Skin epidermis (tissue), 12 donors: Measurements from ENCODE around the gene WNT7B.

Experiments used
- H3K27ac ChIP-seq, 21 experiments: fragments of 200-600 bp; sonication (generic) in 11 of 21; one replicate each; pipeline ENCODE4 v1.5.0; 2020; ENCODE audit warnings: mild to moderate bottlenecking in 3 of 21, inconsistent platforms in 2 of 21, moderate library complexity in 2 of 21
- H3K4me3 ChIP-seq, 7 experiments: fragments of 200-600 bp; sonication (generic) in 2 of 7; one replicate each; pipeline ENCODE4 v1.5.0; 2020; ENCODE audit warnings: inconsistent platforms in 2 of 7, mild to moderate bottlenecking in 2 of 7, moderate library complexity in 1 of 7

The WNT7B gene

DNA sequence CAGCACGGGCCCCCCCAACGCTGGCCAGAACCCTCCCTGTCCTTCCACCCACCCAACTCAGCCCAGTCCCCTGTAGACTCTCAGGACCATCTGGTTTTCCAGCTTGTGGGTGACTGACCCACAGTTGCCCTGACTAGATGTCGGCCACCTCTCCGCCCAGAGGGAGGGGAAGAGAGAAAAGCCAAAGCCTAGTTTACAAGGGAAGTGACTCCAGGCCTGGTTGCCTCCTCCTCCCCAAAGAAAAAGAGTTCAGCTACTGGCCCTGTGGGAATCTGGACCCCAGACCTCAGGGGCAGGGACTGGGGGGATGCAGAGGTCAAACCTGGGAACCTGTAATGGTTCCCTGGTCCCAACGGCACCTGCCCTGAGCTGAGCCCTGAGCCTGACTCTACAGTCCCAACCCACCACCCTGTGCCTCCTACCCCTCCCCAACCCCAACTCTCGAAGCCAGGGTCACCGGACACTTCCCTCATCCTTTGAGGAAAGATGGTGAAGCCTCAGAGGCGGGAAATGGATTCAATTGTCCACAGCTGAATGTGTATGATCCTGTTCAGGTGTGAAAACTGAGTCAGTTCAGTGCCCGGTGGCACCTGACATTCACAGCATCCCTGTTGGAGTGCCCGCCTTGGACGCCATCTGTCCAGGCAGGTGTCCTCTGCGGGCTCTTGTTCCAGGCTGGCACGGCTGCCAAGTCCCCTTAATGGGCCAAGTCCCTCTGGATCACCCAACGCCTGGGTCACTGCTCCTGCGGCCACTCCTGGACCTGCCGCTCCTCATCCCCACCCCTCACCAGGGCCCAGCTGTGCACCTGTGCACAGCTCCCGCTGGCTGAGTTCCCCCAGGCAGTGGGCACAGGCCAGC lies 21.0 kb upstream of the WNT7B start:
- Histone ChIP-seq H3K4me3 (no peak overlapping the region), H3K27ac (peak overlapping the region in 20 of 21 experiments; percentile 48 to 95 (median 82))

DNA sequence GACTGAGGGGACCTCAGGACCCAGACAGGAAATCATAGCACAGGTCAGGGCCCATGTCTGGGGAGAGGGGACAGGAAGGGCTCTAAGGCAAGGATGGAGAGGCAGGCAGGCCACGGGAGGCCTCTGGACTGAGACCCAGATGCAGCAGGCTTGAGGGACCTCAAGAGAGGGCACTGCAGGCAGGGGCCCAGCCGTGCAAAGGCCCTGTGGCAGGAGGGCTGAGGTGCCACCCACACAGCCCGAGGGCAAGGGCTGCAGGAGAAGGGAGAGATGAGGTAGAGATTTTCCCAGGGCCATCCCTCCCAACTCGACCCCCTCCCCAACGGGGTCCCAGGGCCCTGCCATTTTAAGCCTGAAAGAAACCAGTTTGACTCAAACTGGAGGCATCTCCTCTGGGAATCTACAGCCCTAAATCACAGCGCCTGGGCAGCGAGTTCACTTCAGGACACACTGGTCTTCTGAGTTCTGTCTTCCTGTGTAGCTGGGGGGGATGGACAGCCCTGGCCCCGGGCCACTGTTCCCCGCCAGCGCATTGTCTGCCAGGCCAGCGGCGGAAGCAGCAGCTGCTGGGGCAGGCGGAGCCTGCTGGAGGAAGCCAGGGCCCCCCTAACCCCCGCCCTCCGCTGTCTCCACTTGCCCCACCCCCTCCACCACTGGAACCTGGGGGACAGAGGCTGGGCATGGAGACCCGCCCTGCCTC lies 20.3 kb upstream of the WNT7B start:
- peak overlapping the region in 20 of 21 experiments; percentile 54 to 95 (median 82) for H3K27ac ChIP-seq
- no peak overlapping the region for H3K4me3 ChIP-seq

DNA sequence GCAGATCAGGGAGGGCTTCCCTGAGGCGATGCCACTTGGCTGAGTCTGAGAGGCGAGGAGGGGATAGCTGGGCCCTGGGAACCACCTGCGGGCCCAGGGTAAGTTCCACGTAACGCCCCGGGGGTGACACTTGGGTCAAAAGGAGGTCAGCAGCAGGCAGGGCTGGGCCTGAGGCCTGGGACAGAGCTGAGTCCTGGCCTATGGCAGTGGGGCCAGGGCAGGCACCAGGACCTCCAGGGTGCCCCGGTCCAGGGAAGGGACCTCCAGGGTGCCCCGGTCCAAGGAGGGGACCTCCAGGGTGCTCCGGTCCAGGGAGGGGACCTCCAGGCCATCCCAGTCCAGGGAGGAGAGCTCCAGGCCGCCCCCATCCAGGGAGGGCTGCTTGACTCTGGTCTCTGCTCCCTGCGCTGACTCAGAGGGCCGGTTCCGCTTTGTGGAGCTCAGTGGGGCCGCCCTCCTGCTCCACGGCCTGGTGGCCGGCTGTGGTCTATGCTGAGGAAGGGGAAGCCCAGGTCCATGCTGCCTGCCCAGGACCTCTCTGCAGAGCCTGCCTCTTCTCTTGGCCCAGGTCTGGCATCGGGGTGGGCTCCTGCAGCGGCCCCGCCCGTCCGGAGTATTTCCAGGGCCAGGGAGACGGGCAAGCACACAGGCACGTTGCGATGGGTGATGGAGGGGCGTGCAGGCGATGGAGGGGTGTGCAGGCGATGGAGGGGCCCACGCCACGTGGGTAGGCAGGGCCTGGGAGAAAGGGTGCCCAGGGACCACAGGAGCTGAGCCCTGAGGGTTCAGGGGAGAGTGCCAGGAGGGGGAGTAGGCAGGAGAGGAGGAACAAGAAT lies 19.5 kb upstream of the WNT7B start:
- H3K27ac ChIP-seq = peak overlapping the region in 20 of 21 experiments; percentile 54 to 95 (median 82)
- H3K4me3 ChIP-seq = no peak overlapping the region

DNA sequence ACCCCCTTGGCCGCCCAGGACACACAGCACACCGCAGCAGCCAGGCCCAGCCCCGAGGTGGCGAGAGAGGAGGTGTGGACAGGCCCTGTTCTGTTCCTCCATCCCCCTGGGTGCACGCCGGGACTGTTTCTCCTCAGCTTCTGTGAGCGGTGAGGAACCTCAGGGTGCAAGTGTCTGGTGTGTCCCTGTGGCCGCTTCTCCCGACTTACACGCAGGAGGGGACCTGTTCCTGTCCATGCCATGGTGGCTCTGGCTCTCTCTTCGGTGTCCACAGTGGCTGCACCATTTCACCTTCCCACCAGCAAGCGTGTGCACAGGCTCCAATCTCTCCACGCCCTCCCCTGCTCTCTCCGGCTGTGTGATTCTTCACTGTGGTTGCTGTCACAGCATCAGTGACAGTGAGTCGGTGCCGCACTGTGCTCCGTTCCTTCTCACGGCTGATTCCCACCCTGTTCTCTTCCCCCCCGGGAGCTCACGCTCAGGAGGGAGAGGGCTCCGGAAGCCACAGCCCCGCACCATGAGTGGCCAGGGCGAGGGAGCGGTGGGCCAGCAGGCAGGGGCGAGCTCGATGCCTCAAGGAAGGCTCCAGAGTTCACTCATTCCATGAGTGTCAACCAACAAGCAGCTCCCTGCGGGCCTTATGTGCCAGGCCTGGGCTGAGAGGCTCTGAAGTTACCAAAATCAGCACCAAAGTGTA lies 18.6 kb upstream of the WNT7B start:
- H3K4me3 ChIP-seq = no peak overlapping the region
- peak overlapping the region in 19 of 21 experiments; percentile 54 to 95 (median 82) for H3K27ac ChIP-seq

DNA sequence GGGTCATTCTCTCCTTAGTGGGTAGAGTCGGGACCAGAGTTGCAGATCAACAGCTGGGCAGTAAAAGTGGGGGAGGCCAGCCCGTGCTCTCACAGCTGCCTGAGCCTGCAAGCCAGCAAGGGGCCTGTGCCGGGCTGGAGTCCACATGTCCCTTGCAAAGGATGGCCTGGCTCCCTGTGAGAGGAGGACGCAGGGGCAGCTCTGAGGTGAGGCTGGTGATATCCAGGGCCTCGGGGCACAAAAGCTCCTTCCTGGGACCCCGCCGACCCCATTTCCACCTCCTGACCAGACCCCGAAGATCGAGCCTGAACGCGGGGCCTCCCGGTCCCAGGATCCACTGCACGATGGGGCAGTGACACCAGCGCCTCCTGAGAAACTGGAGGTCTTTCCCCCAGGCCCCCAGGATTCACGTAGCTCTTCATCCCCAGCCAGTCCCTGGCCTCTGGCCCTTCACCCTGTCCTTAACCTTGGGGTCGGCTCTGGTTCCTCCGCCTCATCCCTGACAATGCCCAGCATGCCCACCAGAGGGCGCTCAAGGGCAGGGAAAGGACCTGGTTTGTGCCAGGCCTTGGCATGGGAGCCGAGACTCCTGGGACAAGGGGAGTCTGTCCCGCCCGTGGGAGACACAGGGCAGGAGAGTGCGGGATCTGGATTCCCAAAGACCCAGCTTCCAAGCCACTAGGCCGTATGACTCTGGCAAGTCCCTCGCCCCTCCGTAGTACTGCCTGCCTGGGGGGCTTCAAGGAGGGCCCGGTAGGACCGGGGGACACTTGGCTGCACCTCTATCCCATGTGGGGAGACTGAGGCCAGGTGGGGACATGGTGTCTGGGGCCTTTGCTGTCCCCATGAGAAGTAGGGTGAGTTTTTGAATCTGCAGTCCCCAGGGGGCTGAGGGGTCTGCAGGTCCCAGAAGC lies 17.8 kb upstream of the WNT7B start:
- peak overlapping the region in 10 of 21 experiments; percentile 4 to 95 (median 76) for H3K27ac ChIP-seq
- no peak overlapping the region for H3K4me3 ChIP-seq

DNA sequence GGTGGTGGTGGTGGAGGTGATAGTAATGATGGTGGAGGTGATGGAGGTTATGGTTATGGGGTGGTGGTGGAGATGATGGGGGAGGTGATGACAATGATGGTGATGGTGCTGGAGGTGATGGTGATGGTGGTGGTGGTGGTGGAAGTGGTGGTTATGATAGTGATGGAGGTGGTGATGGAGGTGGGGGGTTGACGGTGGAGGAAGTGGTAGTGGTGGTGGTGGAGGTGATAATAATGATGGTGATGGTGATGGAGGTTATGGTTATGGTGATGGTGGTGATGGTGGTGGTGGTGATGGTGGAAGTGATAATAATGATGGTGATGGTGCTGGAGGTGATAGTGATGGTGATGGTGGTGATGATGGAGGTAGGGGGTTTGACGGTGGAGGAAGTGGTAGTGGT lies 16.9 kb upstream of the WNT7B start:
- Histone ChIP-seq H3K4me3 (no peak overlapping the region), H3K27ac (no peak overlapping the region)

DNA sequence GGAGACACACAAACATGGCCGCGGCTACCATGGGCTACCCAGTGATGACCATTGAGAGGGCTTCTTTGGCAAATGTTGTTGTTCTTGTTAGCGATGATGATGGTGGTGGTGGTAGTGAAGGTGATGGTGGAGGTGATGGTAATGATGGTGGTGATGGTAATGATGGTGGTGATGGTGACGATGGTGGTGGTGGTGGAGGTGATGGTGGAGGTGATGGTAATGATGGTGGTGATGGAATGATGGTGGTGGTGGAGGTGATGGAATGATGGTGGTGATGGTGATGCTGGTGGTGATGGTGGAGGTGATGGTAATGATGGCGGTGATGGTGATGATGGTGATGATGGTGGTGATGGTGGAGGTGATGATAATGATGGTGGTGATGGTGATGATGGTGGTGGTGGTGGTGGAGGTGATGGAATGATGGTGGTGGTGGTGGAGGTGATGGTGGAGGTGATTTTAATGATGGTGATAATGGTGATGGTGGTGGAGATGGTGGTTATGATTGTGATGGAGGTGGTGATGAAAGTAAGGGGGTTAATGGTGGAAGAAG lies 16.3 kb upstream of the WNT7B start:
- no peak overlapping the region for H3K27ac ChIP-seq
- H3K4me3 ChIP-seq = no peak overlapping the region

DNA sequence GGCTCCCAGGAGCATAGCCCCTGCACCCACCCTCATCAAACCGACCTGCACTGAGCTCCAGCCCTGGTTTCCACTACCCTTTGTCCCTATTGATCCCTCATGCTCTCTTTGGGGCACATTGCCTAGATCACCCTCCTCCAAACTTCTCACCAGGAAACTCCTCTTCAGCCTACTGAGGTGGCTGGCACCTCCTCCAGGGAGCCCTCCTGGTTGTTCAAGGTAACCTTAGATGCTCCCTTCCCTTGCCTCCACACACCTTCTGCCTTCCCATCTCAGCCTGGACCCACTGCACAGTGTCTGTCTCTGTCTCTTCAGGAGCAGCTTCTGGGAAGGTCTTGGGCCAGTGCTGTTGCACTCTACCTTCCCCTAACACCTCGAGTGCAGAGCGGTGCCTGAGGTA lies 15.8 kb upstream of the WNT7B start:
- H3K4me3 ChIP-seq = no peak overlapping the region
- no peak overlapping the region for H3K27ac ChIP-seq

DNA sequence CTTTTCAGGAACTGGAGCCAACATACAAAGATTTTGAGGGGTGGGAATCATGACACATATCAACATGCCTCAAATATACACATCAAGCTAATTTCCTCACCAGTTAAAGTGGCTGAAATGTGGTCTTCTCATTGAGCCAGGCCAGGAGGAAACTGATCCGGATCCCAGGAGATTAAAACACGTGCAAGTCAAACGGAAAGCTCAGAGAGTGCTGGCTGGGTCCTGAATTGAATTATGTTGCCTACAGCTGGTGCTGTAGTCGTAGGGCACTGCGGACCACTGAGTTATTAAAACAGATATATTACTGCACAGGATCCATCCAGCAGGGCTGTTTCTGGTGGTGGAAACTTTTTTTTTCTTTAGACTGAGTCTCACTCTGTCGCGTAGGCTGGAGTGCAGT lies 14.1 kb upstream of the WNT7B start:
- no peak overlapping the region for H3K4me3 ChIP-seq
- no peak overlapping the region for H3K27ac ChIP-seq

DNA sequence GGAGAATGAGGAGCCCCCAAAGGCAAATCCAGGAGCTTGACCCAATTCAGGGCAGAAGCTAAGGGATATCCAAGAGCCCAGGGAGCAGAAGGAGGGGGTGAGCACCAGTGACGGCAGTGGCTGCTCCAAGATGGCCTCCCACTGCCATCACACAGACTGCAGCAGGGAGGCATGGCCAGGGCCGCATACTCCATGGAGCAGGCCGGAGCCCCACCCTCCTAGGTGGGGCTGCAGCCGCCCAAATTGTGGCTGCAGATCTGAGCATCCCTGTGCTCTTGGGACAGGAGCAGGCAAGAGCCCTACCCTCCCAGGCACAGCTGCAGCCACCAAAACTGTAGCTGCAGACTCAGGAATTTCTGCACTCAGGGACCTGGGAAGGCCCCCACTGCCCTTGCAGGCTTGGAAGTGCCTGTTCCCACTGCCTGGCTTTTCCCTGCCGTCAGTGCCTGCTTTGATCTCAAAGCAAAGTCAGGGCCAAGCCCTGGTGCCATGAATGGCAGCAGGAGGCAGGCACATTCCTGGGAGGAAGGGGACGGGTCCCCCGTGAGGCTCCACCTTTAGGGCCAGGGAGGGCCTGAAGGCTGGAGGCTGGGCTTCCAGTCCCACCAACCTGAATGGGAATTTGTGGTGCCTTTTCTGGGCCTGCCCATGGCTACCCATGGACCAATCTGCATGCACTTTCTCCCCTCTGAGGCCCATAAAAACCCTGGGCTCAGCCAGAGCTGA lies 10.3 kb upstream of the WNT7B start:
- no peak overlapping the region for H3K27ac ChIP-seq
- H3K4me3 ChIP-seq = no peak overlapping the region

DNA sequence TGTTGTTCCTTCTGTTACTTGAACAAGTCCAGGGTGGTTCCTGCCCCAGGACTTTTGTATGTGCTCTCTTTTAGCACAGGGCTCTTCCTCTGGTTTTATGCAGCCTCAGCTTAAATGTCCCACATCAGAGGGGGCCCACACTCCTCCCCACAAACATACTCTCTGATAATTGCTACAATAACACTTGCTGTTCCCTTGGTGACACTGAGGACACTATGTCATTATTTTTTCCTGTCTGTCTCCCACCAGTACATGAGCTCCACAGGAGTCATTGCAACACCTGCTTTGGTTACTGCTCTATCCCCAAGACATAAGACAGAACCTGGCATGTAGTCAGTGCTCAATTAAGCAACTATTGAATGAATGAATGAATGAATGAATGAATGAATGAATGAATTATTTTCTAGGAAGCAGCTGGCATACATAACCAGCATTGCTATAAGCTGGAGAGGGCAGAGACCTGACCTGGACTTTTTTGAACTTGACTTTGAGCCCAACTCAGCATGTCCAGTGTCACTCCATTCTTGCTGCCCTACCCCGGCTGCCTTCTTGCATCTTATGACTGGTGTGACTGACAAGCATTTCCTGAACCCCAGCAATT lies 7.5 kb upstream of the WNT7B start:
- no peak overlapping the region for H3K4me3 ChIP-seq
- H3K27ac ChIP-seq = no peak overlapping the region

DNA sequence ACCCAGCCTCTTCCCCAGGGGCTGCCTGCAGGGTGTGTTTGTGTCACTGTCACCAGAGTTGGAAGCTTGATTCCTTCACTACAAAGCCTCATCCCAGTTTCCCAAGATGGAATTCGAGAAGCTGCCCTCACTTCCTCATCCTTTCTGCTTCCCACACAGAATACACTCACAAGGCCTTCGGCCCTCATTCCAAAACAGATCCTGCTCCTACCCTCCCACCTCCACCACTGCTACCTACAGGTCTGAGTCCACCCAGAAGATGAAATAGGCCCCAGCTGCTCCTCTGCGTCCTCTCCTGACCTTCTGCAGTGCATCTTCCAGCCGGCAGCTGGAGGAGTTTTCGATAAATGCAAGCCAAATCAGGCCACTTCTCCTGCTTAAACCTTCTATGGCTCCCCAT lies 6.8 kb upstream of the WNT7B start:
- Histone ChIP-seq H3K27ac (no peak overlapping the region), H3K4me3 (no peak overlapping the region)

DNA sequence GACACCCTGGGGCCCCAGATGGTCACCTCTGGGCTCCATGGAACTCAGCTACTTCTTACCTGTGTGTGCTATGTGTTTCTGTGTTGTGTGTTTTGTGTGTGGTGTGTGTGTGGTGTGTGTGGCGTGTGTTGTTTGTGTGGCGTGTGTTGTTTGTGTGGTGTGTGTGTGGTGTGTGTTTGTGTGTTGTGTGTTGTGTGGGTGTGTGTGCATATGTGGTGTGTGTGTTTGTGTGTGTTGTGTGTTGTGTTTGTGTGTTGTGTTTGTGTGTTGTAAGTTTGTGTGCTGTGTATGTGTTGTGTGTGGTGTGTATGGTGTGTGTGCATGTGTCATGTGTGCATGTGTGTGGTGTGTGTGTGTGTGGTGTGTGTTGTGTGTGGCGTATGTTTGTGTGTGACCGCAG lies 3.8 kb upstream of the WNT7B start:
- Histone ChIP-seq H3K4me3 (no peak overlapping the region), H3K27ac (no peak overlapping the region)

DNA sequence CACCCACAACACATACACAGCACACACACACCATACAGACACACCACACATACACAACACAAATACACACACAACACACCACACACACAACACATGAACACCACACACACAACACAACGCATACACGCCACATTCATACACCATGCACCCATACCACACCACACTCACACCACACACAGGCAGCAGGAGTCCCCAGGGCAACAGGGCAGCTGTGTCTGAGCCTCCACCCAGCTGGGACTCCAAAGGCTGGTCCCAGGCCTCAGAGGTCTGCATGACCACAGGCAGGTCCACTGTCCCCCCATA lies 3.3 kb upstream of the WNT7B start:
- no peak overlapping the region for H3K4me3 ChIP-seq
- no peak overlapping the region for H3K27ac ChIP-seq

DNA sequence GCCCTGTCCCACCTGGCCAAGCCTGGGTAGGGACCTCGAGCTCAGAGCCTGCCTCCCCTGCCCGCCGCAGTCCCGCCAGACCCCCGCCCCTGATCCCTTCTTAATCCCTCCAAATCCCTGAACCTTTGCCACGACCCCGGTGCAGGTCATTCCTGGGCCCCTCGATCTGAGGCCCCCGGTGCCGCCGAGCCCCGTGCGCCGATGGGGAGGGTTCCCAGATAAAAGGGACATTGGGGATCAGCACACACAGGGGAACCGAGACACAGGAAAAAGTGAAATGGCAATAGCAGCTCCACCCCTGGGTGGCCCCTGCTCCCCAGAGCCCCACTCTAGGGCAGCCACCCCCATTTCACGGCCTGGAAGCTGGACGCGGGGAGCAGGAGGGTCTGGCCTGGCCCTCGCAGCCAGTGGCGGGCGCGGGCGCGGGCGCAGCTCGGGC lies 1.3 kb upstream of the WNT7B start:
- H3K4me3 ChIP-seq = peak overlapping the region in 6 of 7 experiments; percentile 29 to 56 (median 51)
- peak overlapping the region in 1 of 21 experiments; percentile 50 for H3K27ac ChIP-seq

DNA sequence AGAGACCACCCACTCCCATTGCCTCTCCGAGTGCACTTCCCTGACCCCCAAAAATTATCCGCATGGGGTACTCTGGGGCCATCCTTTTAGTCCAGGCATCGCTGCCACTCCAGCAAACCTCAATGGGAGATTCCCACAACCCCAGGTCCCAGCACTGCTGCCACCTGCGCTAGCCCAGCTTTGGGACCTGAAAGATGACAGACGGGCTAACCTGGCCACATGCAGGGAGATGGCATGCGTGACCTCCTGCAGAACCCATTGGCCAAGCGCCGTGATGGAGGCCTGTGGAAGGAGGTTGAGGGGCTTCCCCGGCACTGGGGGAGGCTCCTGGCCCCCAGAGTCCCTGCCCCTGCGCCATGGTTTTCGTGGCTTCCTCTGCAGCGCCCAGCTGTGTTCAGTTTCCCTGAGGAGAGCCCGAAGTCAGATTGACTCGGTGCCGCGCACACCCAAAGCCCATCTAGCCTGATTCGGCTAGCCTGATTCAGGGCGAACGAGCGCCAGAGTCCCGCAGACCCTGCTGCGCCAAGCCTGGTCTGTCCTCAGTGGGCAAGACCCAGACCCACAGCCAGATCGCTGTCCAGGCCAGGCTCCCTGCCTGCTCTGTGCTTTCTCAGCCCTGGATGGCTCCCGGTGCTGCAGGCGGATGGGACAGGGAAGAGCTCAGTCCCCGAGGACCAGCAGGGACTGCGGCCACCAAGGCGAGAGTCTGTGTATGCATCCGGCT lies 751 bp upstream of the WNT7B start:
- Histone ChIP-seq H3K27ac (peak overlapping the region in 1 of 21 experiments; percentile 30), H3K4me3 (peak overlapping the region in 4 of 7 experiments; percentile 38 to 58 (median 47))
